ENCODE data around the gene TPRG1.
A peak's percentile ranks its signal among the peaks of the same experiment; 100 is the strongest.

Gene TPRG1

DNA sequence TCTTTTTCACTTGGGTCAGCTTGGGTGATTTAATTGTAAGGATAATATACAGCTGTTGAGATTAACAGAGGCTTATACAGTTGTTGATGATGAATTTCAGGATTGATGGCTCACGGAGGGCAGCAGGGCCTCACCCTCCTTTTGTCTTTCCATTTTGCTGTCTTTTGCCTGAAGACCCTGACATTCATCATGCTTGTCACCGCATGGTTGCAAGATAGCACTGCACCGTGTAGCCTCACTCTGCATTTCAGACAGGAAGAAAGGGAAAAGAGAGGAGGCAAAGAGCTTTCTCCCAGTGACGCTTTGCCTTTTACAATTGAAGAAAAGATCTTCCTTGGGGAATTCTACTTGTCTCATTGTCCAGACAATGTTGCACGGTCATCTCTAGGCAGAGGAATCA is 115.1 kb downstream of the TPRG1 start:
- TF ChIP-seq, protein P1, sequence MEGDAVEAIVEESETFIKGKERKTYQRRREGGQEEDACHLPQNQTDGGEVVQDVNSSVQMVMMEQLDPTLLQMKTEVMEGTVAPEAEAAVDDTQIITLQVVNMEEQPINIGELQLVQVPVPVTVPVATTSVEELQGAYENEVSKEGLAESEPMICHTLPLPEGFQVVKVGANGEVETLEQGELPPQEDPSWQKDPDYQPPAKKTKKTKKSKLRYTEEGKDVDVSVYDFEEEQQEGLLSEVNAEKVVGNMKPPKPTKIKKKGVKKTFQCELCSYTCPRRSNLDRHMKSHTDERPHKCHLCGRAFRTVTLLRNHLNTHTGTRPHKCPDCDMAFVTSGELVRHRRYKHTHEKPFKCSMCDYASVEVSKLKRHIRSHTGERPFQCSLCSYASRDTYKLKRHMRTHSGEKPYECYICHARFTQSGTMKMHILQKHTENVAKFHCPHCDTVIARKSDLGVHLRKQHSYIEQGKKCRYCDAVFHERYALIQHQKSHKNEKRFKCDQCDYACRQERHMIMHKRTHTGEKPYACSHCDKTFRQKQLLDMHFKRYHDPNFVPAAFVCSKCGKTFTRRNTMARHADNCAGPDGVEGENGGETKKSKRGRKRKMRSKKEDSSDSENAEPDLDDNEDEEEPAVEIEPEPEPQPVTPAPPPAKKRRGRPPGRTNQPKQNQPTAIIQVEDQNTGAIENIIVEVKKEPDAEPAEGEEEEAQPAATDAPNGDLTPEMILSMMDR (IDR thresholded peaks at IDR 0.05): no peak
- DNase-seq: no peak
- H3K36me3 Mint-ChIP-seq (ENCODE audit: low read depth): no peaks in the 10 kb centered on the region
- H3K27me3 Mint-ChIP-seq (ENCODE audit: low read depth, poor library complexity): no peaks in the 10 kb centered on the region
- H3K4me1 Mint-ChIP-seq: peaks cover 20% of the 10 kb centered on the region
- no peaks in the 10 kb centered on the region for H3K9me3 Mint-ChIP-seq
- H3K27ac Mint-ChIP-seq: peak overlapping the region; percentile 25
- H3K4me3 Mint-ChIP-seq: no peak overlapping the region

DNA sequence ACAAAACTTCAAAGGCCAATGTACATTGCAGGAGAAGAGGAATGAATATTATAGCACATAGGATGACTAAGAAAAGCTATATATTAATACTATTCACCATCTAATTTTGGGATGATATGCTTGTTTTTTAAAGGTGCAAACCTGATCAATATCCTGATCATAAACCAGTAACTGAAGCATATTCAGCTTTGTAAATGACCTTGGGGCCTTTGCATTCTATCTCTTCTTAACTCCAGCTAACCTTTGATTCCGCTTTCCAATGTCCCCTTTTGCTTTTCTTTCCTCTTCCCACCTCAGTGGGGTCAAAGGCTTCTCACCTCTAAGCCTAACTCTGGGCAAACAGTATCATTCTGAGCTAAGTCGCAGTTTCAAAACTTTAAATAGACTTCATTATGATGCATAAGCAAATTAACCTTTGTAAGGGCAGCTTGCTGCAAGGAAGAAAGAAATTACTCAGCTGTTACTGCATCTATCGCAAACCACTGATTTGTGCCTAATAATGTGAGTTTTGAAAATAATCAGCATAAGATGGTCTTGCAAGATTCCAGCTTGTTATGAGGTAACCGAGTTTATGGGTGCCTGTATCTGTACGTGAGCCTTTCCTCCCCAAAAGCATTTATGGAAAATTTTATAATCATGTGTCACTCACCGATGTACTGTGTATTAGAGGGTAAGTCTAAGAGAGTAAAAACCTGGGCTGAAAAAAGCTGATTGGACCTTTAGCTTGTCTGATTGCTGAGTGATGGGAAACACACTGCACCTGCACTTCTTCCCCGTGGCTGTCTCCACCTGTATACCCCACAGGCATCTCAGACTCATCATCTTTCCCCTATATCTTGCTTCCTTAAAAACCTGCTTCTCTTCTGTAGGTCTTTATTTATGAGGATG is 116.8 kb downstream of the TPRG1 start:
- H3K36me3 Mint-ChIP-seq (ENCODE audit: low read depth): no peaks in the 10 kb centered on the region
- no peaks in the 10 kb centered on the region for H3K27me3 Mint-ChIP-seq (ENCODE audit: low read depth, poor library complexity)
- no peaks in the 10 kb centered on the region for H3K9me3 Mint-ChIP-seq
- peaks cover 20% of the 10 kb centered on the region for H3K4me1 Mint-ChIP-seq
- H3K4me3 Mint-ChIP-seq: no peak overlapping the region
- no peak for DNase-seq
- TF ChIP-seq, protein P1 (IDR thresholded peaks at IDR 0.05): no peak
- H3K27ac Mint-ChIP-seq: no peak overlapping the region

DNA sequence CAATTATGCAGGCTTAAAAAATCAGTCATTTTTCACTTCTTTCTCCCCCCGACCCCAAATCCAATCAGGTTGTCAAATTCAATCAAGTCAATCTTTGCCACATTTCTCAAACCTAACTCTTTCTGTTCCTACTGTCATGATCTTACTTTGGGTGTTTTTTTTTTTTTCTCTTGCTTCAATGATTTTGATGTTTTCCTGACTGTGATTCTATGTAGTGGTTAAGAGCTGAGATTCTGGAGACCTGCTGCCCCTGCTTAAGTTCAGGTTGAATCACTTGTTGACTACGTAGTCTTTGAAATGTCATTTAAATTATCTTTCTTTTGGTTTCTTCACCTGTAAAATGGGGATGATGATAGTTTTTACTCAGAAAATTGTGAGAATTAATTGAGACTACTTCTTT is 117.5 kb downstream of the TPRG1 start:
- DNase-seq: no peak
- Mint-ChIP-seq H3K36me3 (ENCODE audit: low read depth) (no peaks in the 10 kb centered on the region), H3K27me3 (ENCODE audit: low read depth, poor library complexity) (no peaks in the 10 kb centered on the region), H3K27ac (no peak overlapping the region), H3K9me3 (no peaks in the 10 kb centered on the region), H3K4me1 (peaks cover 20% of the 10 kb centered on the region), H3K4me3 (no peak overlapping the region)
- TF ChIP-seq, protein P1 (IDR thresholded peaks at IDR 0.05): no peak

DNA sequence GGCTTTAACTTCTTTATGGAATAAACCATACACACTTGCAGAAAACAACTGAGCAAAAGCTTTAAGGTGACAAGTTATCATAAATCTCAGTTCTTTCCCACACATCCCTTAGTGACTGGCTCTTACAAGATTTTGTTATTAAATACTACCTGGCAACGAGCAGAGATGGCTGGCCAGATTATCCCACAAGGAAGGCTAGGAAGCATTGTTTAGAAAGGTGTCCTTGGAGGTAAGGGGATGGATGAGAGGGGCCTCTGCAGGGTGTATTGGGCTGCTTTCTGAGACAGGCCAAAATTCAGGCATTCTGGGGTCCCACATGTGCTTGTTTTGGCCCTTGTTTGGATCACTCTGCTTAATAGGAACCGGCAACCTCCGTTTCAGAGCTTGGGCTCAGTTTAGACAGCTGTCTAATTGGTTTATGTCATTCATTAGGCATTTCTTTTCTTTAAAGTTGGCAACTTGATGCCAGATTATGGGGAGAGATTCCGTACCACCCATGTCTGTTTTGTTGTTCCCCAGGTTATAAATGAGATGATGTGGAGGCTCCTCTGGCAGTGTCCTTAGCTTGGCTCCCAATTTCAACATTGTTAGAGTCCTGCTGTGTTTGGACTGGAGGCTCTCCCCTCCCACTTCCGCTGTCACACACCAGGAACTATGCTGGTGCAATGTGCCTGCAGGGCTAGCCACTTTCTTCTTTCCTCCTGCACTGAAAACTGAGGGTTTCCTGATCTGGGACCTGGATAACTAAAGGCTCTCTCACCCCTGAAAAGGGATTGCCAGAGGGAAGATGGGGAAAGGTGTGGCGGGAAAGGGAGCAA is 121.1 kb downstream of the TPRG1 start:
- DNase-seq: no peak
- no peak overlapping the region for H3K27ac Mint-ChIP-seq
- TF ChIP-seq, protein P1 (IDR thresholded peaks at IDR 0.05): no peak
- H3K4me1 Mint-ChIP-seq: peaks cover 5% of the 10 kb centered on the region
- H3K27me3 Mint-ChIP-seq (ENCODE audit: low read depth, poor library complexity): no peaks in the 10 kb centered on the region
- H3K4me3 Mint-ChIP-seq: no peak overlapping the region
- H3K9me3 Mint-ChIP-seq: no peaks in the 10 kb centered on the region
- H3K36me3 Mint-ChIP-seq (ENCODE audit: low read depth): no peaks in the 10 kb centered on the region

DNA sequence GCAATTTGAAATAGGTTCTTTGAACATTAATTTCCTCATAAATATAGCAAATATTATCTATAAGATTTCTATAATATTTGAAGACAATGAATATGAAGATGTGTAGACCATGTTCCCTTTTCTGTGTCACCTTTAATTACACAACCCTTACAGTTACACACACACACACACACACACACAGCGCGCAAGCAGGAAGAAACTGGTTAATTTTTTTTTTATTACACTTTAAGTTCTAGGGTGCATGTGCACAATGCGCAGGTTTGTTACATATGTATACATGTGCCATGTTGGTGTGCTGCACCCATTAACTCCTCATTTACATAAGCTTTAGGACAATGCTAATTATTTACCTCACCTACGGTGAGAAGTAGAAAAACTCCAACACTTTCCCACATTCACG is 122.9 kb downstream of the TPRG1 start:
- TF ChIP-seq, protein P1 (IDR thresholded peaks at IDR 0.05): no peak
- H3K9me3 Mint-ChIP-seq: no peaks in the 10 kb centered on the region
- no peak overlapping the region for H3K27ac Mint-ChIP-seq
- no peak for DNase-seq
- no peaks in the 10 kb centered on the region for H3K36me3 Mint-ChIP-seq (ENCODE audit: low read depth)
- no peak overlapping the region for H3K4me3 Mint-ChIP-seq
- no peaks in the 10 kb centered on the region for H3K4me1 Mint-ChIP-seq
- H3K27me3 Mint-ChIP-seq (ENCODE audit: low read depth, poor library complexity): no peaks in the 10 kb centered on the region
